ENCODE results near the gene TRIP12. TPM values are rescaled to one million over a fixed set of nuclear protein-coding genes. Genes with fewer than 3 reads are reported as not detected.

TRIP12 gene
- total and polyA plus RNA-seq, 2 of the 13 experiments (the other 11 are each of a cell fraction or from before 2014, with no cell fraction given) = 72.1 to 153 TPM

- peaks cover 0 to 24% of the 10 kb centered on the region in 2 experiments; a peak in 3 of 5 replicates for H3K36me3 ChIP-seq (replicated peaks in 1 of 2; ENCODE audit: control insufficient read depth in 1 of 2, insufficient read depth in 2 of 2, low read length in 2 of 2)
- no peak overlapping the region for H3K27ac ChIP-seq (ENCODE audit: extremely low read length, insufficient read depth, low read length)
- WGBS (ENCODE audit: low lambda C conversion rate) = 95% methylated on average over 5 of the region's 5 CpGs
- H2AFZ ChIP-seq (ENCODE audit: low read length) = no peak overlapping the region
- ChIA-PET POLR2A (no interaction called here), CTCF (ENCODE audit: low intra/inter-chr PET ratio, low total read pairs) (no interaction called here)
- H3K4me1 ChIP-seq (ENCODE audit: insufficient read depth, low read length) = no peaks in the 10 kb centered on the region
- H3K79me2 ChIP-seq (ENCODE audit: insufficient read depth, low read length) = peaks cover 80% of the 10 kb centered on the region
- no peak for TF ChIP-seq ZMYM2 (CRISPR knock-in tag; IDR thresholded peaks at IDR 0.05)
- TF ChIP-seq GMEB1 (CRISPR knock-in tag; IDR thresholded peaks at IDR 0.05; ENCODE audit: borderline replicate concordance) = no peak
- no peak for TF ChIP-seq ZNF512B (CRISPR knock-in tag; IDR thresholded peaks at IDR 0.05; ENCODE audit: borderline replicate concordance)
- TF ChIP-seq GTF3A (CRISPR knock-in tag; conservative IDR thresholded peaks at IDR 0.05) = no peak
- TF ChIP-seq MLLT10 (CRISPR knock-in tag; IDR thresholded peaks at IDR 0.05) = no peak
- no peak for TF ChIP-seq ZNF260 (CRISPR knock-in tag; IDR thresholded peaks at IDR 0.05; ENCODE audit: borderline replicate concordance, low read depth)
- no peak for TF ChIP-seq UBTF (CRISPR knock-in tag; IDR thresholded peaks at IDR 0.05)
- TF ChIP-seq ZNF737 (CRISPR knock-in tag; IDR thresholded peaks at IDR 0.05; ENCODE audit: borderline replicate concordance) = no peak
- TF ChIP-seq JUNB (CRISPR knock-in tag; IDR thresholded peaks at IDR 0.05; ENCODE audit: borderline replicate concordance) = no peak
- no peak overlapping the region for H3K4me2 ChIP-seq (ENCODE audit: low read depth, low read length)
- H3K27me3 ChIP-seq (ENCODE audit: control insufficient read depth in 1 of 2, insufficient read depth in 2 of 2, low read length in 2 of 2) = no peaks in the 10 kb centered on the region
- no peak for DNase-seq (ENCODE audit: low spot score)
- no peak overlapping the region for H3K4me3 ChIP-seq (replicated peaks in 1 of 3; ENCODE audit: insufficient read depth in 1 of 3, low read depth in 2 of 3, low read length in 3 of 3)
- no peak overlapping the region for H3K9ac ChIP-seq (ENCODE audit: insufficient read depth, low read depth, low read length)
- intact Hi-C loops (cut with micrococcal nuclease; ENCODE audit: unreplicated experiment) (no loop called here), in situ Hi-C loops (cut with HindIII; ENCODE audit: extremely low pct_ligation_motif_present, low pct_unique_long_range_greater_than_20kb) (no loop called here)
- BruUV-seq (replicated peaks) = no TSS peak
- FAIRE-seq = no peak
- H3K9me3 ChIP-seq (ENCODE audit: low read length) = no peaks in the 10 kb centered on the region
- H4K20me1 ChIP-seq (ENCODE audit: insufficient read depth, low read length) = peaks cover 11% of the 10 kb centered on the region
- peak; percentile 38; the same call in 1 of the 3 replicates for ATAC-seq
Observed at GRCh38 chr2:229884775-229885699, 36.8 kb downstream of the TRIP12 start.
